ENCODE measurements around the gene STK16. TPM values are rescaled to one million over a fixed set of nuclear protein-coding genes. Genes with fewer than 3 reads are reported as not detected.

Gene STK16
- polyA plus RNA-seq, 3 donors from 2014 or later, result 26.8 to 35.3 (median 27.6) TPM

DNA sequence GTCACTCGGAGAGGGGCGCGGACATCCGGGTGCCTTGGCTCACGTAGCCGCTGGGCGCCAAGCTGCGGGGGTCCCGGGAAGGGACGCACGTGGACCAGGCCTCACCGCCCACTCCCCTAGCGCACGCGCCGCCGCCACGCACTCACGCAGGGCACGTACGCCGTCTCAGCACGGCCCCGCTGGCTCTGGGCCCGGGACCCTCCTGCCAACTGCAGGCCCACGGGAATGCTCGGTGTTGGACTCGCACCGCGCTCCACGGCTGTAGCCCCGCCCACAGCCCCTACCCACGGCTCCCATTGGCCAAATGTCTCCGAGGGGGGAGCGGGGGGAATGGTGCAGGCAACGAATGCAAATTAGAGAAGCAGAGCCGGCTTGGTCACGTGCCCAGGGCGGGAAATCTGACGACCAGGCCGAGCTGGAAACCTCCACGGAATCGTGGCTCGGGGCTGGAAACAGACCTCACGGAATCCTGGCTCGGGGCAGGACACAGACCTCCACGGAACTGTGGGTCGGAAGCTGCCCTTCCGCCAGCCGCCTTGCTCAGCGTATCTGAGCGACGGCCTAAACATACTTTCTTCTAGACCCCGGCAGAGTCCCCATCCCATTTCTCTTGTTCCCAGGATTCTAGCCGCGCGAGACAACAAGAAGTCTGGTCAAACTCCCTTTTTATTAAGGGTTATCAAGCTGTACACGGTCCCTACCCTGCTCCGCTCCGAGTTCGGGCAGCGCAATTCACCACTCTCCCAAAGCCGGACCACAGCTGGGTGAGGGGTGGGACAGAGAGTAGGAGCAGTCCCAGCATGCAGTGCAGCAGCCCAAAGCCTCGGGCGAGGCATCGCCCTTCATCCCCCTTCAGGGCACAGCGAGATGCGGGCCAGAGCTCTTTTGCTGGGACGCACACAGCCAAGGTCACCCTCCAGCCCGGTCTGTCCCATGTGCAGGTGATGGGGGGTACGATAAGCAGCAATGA is 26.3 kb upstream of the STK16 start, which contains the start of gene ABCB6:
Gene ABCB6, minus strand, starts transcription at position 227 of the 970 bp plus-strand sequence. CDS start 285 bp downstream, outside the sequence.
- Mint-ChIP-seq H3K27me3 (ENCODE audit: low read depth in 3 of 3) (peaks cover 8 to 13% (median 8%) of the 10 kb centered on the region in 3 donors), H3K9me3 (peaks cover 0 to 1% (median 0%) of the 10 kb centered on the region in 6 donors), H3K4me3 (peak within 1 kb of the TSS; percentile 78 to 89 (median 82)), H3K27ac (peak within 1 kb of the TSS; percentile 70 to 94 (median 76)), H3K36me3 (peaks cover 8 to 26% (median 11%) of the 10 kb centered on the region in 3 donors), H3K4me1 (peaks cover 17 to 20% of the 10 kb centered on the region in 2 donors)
- DNase-seq, result peak; percentile 81 to 84 (median 82)

DNA sequence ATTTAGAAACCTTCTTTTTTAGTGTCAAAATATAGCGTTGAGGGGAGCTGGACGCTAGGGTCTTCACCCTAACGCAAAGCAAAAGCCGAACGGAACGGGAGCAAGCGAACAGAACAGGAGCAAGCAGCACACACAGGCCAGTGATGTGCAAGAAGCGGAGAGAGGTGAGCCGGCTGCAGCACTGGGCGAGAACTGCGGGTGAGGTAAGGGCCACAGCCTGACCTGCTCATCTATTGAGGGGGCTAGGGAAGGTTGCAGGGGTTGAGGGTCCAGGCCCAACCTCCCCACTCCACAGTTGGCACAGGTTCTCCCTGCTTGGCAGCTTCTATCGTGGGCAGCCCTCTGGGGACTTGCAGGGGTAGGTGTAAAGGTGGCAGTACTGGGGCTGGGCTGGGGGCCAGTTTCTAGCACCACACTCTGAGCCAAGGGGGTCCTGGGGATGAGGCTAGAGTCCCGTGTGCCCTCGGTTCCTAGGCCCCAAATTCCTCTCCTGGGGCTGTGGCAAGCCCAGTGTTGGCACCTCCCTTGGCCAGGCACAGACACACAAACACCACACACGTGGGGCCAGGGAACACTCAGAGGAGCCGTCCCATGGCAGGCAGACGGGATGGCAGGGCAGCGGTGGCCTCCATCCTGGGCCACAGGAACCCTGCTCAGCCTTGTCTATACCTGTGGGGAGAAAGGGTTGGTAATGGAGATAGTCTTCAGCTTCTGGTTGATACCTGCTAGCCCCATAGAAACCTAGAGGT is 25.3 kb upstream of the STK16 start:
- Mint-ChIP-seq H3K36me3 (peaks cover 16 to 35% (median 18%) of the 10 kb centered on the region in 3 donors), H3K27me3 (ENCODE audit: low read depth in 3 of 3) (peaks cover 8 to 13% (median 8%) of the 10 kb centered on the region in 3 donors), H3K4me1 (peaks cover 18 to 23% of the 10 kb centered on the region in 2 donors), H3K27ac (peak overlapping the region in 3 of 6 donors; percentile 39 to 73 (median 67)), H3K4me3 (peak overlapping the region; percentile 15 to 56 (median 37)), H3K9me3 (peaks cover 0 to 1% (median 0%) of the 10 kb centered on the region in 6 donors)
- no peak for DNase-seq

DNA sequence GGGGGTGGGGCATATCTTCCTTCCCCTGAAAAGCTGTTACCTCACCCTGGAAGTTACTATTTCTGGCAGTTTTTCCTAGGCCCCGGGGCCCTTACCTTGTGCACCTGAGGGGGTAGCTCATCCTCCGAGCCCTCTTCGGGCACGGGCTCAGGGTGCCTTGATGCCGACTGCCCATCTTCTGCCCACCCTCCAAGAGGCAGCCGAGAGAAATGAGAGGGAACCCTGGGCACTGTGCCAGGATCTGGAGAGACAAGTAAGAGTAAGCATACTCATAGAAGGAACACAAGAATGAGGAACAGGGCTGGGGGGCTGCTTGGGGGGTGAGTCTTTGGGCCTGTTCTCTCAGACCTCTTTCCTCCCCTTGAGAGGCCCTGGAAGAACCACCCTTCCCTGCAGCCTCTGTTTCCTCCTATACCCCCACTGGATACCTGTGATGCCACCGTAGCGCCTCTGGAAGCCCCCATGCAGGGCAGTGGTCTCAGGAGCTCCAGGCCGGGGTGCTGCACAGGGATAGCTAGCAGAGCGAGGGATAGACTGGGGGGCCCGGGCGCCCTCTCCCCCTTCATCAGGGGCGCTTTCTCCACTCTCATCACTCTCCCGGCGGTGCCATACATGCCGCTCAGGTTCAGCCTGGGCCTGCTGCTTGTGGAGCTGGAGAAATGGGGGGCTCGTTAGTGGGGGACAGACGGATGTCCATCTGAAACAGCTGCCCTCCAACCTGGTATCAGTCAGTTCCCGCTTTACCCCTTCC is 24.5 kb upstream of the STK16 start:
- H3K36me3 Mint-ChIP-seq, result peaks cover 20 to 40% (median 20%) of the 10 kb centered on the region in 3 donors
- H3K27me3 Mint-ChIP-seq (ENCODE audit: low read depth in 3 of 3), result peaks cover 8 to 13% (median 8%) of the 10 kb centered on the region in 3 donors
- H3K27ac Mint-ChIP-seq, result peak overlapping the region in 1 of 6 donors; percentile 10
- H3K4me3 Mint-ChIP-seq, result peak overlapping the region in 2 of 5 donors; percentile 1 to 33
- DNase-seq, result no peak
- peaks cover 22 to 30% of the 10 kb centered on the region in 2 donors for H3K4me1 Mint-ChIP-seq
- peaks cover 0 to 1% (median 0%) of the 10 kb centered on the region in 6 donors for H3K9me3 Mint-ChIP-seq

DNA sequence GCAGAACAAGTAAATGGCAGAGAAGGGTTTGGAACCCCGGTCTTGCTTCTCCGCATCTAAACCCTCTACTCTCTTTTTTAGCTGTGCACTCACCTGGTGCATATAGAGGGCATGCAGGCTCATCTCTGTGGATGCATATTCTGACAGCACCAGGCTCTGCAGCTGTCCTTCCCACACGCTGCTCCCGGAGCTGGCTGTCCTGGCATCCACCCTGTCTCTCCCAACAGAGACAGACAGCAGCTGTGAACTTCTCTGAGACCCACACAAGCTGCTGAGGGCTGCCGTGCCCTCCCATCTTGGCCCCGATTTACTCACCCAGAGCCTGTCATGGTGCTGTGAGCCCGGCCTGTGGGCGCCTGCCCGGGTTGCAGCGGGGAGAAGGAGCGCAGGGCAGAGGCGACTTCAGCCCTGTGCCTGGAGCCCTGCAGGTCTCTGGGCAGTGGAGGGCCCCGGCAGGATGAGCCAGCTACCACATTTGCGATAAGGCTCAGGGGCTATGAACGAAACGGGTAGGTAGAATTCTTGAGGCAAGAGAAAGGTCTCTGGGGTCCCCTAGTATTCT is 23.2 kb upstream of the STK16 start:
- peaks cover 0 to 1% (median 0%) of the 10 kb centered on the region in 6 donors for H3K9me3 Mint-ChIP-seq
- no peak overlapping the region for H3K27ac Mint-ChIP-seq
- H3K4me3 Mint-ChIP-seq, result no peak overlapping the region
- peaks cover 20 to 45% (median 23%) of the 10 kb centered on the region in 3 donors for H3K36me3 Mint-ChIP-seq
- H3K27me3 Mint-ChIP-seq (ENCODE audit: low read depth in 3 of 3), result peaks cover 8 to 13% (median 8%) of the 10 kb centered on the region in 3 donors
- peaks cover 22 to 37% of the 10 kb centered on the region in 2 donors for H3K4me1 Mint-ChIP-seq
- DNase-seq, result no peak

DNA sequence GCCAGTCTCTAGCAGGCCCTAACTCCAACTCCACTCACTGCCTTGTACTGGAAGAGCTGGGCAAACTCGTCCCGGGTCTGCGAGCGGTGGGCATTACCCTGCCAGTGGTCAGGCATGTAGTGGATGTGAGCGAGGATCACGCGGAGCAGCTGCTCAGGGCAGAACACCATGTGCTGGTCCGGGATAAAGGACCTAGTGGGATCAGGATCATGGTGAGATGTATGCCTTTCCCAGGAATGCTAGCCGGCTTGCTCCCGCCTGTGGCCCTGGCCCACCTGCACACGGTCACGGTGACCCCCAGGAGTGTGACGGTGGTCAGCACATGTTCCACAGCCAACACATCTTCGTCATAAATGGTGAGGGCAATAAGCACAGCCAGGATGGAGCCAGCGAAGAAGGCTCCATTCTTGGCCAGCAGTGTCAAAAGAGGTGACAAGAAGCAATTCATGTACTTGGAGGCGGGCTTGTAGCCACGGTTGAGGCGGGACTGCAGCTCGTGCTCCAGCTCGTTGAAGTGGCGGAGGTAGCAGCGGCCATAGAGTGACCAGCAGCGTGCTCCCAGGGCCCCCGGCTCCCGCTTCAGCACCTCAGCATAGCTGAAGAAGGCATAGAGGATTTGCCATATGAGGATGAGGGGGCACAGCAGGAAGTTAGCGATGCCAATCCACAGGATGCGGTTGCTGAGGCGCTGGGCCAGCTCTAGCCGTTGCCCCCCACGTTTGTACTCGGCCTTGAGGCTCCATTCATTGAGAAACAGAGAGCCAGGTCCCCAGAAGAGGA is 21.3 kb upstream of the STK16 start:
- Mint-ChIP-seq H3K27me3 (ENCODE audit: low read depth in 3 of 3) (peaks cover 0 to 8% (median 3%) of the 10 kb centered on the region in 3 donors), H3K36me3 (peaks cover 20 to 45% (median 23%) of the 10 kb centered on the region in 3 donors), H3K9me3 (no peaks in the 10 kb centered on the region), H3K4me1 (peaks cover 26 to 41% of the 10 kb centered on the region in 2 donors), H3K27ac (no peak overlapping the region), H3K4me3 (no peak overlapping the region)
- no peak for DNase-seq

DNA sequence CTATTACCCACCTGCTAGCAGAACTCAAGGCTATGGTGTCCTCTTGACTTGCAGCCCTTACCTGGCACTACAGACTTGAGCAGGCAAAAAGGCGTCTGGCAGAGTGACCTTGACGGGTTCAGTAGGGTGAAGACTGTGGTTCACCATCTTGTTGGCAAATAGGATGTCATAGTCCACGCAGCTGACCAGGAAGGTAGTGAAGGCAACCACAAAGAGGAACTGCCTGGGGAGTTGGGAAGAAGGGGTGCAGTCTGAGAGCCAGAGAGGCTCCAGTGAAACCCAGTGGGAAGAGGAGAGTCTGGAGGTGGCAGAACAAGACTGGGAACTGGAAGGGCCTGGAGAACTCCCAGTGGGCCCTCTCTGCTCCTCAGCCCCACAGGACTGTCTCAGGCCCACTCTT is 19.9 kb upstream of the STK16 start:
- no peaks in the 10 kb centered on the region for H3K9me3 Mint-ChIP-seq
- H3K27me3 Mint-ChIP-seq (ENCODE audit: low read depth in 3 of 3), result peaks cover 6 to 10% (median 6%) of the 10 kb centered on the region in 3 donors
- peaks cover 34 to 43% of the 10 kb centered on the region in 2 donors for H3K4me1 Mint-ChIP-seq
- H3K4me3 Mint-ChIP-seq, result no peak overlapping the region
- peak overlapping the region in 1 of 6 donors; percentile 20 for H3K27ac Mint-ChIP-seq
- H3K36me3 Mint-ChIP-seq, result peaks cover 20 to 42% (median 23%) of the 10 kb centered on the region in 3 donors
- DNase-seq, result no peak

GRCh38 chr2:219228041-219228910 is 17.0 kb upstream of the STK16 start:
- H3K27ac Mint-ChIP-seq, result peak overlapping the region in 5 of 6 donors; percentile 64 to 78 (median 77)
- peaks cover 21 to 42% (median 23%) of the 10 kb centered on the region in 3 donors for H3K36me3 Mint-ChIP-seq
- H3K4me3 Mint-ChIP-seq, result peak overlapping the region; percentile 73 to 91 (median 80)
- H3K27me3 Mint-ChIP-seq (ENCODE audit: low read depth in 3 of 3), result peaks cover 4 to 10% (median 6%) of the 10 kb centered on the region in 3 donors
- DNase-seq, result no peak
- no peaks in the 10 kb centered on the region for H3K9me3 Mint-ChIP-seq
- H3K4me1 Mint-ChIP-seq, result peaks cover 50 to 69% of the 10 kb centered on the region in 2 donors

DNA sequence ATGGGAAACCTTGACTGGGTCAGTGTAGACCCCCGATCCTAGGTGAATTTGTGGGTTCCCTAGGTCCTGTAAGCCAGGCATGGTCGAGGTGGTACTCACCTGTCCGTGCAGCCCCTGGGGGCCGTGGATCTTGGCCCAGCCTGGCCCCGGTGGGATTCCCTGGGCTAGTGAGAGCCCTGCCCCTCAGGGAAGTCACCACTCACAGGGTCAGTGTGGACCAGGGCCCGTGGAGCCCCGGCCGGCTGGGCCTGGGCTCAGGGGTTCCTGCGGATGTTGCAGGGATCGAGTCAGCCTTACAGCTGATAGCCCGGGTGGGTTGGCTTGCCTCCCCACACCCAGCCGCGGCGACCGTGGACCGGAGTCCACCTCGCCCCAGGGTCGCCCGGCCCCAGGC is 16.4 kb upstream of the STK16 start:
- H3K36me3 Mint-ChIP-seq, result peaks cover 25 to 42% (median 25%) of the 10 kb centered on the region in 3 donors
- peak overlapping the region; percentile 64 to 92 (median 77) for H3K27ac Mint-ChIP-seq
- no peak for DNase-seq
- H3K27me3 Mint-ChIP-seq (ENCODE audit: low read depth in 3 of 3), result peaks cover 4 to 9% (median 6%) of the 10 kb centered on the region in 3 donors
- H3K4me3 Mint-ChIP-seq, result peak overlapping the region; percentile 73 to 91 (median 80)
- peaks cover 50 to 69% of the 10 kb centered on the region in 2 donors for H3K4me1 Mint-ChIP-seq
- no peaks in the 10 kb centered on the region for H3K9me3 Mint-ChIP-seq

DNA sequence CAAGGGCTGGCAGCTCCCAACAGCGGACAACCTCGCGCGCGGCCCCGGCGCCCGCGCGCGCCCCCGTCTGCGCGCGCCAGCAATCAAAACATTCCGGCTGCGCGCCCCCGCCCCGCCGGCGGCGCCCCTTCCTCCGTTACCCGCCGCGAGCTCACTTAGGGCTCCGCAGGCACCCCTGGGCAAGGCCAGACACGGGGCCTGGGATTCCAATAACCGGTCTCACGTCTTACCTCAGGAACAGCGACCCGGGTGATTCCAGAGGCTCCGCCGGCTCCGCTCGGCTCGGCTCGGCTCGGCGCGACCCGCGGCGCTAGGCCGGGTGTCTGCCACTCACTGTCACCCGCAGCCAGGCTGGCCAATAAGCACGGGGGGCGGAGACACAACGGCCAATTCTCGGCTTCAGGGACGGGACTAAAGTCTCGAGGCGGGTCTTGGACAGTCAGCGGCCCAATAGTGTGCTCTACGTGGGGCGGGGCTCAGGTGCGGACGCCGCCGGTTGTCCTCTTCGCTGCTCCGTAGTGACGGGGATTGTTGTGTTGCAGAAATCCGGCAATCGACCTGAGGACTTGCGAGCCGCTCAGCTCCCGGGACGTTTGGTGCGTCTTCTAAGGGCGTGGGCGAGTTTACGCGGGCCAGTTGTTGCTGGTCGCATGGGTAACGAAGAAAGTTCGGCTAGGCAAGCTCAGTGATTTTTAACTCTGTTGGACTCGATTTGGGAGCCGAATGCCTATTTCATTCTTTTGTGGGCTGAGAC is 15.8 kb upstream of the STK16 start, which contains the start of the genes ANKZF1 and ATG9A:
Gene ANKZF1, plus strand, starts transcription at position 502 of the 754 bp plus-strand sequence. CDS start 452 bp downstream, outside the sequence.
Gene ATG9A, minus strand, starts transcription at position 332 of the 754 bp plus-strand sequence. CDS start 1,612 bp downstream, outside the sequence.
- Mint-ChIP-seq H3K27ac (peak within 1 kb of the TSS; percentile 92 to 98 (median 96)), H3K9me3 (no peaks in the 10 kb centered on the region), H3K4me1 (peaks cover 50 to 69% of the 10 kb centered on the region in 2 donors), H3K36me3 (peaks cover 26 to 42% (median 28%) of the 10 kb centered on the region in 3 donors), H3K4me3 (peak within 1 kb of the TSS; percentile 91 to 98 (median 96)), H3K27me3 (ENCODE audit: low read depth in 3 of 3) (peaks cover 4 to 8% (median 6%) of the 10 kb centered on the region in 3 donors)
- peak; percentile 98 for DNase-seq

- Mint-ChIP-seq H3K27ac (peak overlapping the region; percentile 92 to 98 (median 96)), H3K36me3 (peaks cover 24 to 40% (median 25%) of the 10 kb centered on the region in 3 donors), H3K4me3 (peak overlapping the region; percentile 91 to 98 (median 96)), H3K27me3 (ENCODE audit: low read depth in 3 of 3) (peaks cover 4 to 8% (median 6%) of the 10 kb centered on the region in 3 donors), H3K4me1 (peaks cover 48 to 64% of the 10 kb centered on the region in 2 donors), H3K9me3 (no peaks in the 10 kb centered on the region)
- peak in 1 of 3 donors; percentile 38 for DNase-seq
Observed at GRCh38 chr2:219230059-219230540, 15.2 kb upstream of the STK16 start.
